Keratinocyte (primary cell): ENCODE results near the gene MRPL24.

Source experiments
- CTCF ChIP-seq, 3 experiments: IDR thresholded peaks in 1 of 3; conservative IDR thresholded peaks in 1 of 3; optimal IDR thresholded peaks in 1 of 3; 2 replicates in 2 of 3; 3 replicates in 1 of 3; pipeline versions ENCODE3 to v1.5.1; 2011; ENCODE audit warnings: low read length in 3 of 3, mild to moderate bottlenecking in 3 of 3, moderate library complexity in 2 of 3, control low read depth in 1 of 3, inconsistent platforms in 1 of 3; ENCODE audit not compliant: insufficient read depth in 2 of 3; ENCODE audit errors: extremely low read depth in 1 of 3
- EZH2 ChIP-seq: IDR thresholded peaks from one replicate; pipeline ENCODE4 v1.6.1; 2012; ENCODE audit warnings: inconsistent platforms, mild to moderate bottlenecking, low read length, moderate library complexity

- TF ChIP-seq CTCF (optimal IDR thresholded peaks at IDR 0.05 in 1 of 3, IDR thresholded peaks at IDR 0.05 in 1 of 3, conservative IDR thresholded peaks at IDR 0.05 in 1 of 3; ENCODE audit: extremely low read depth in 1 of 3, insufficient read depth in 2 of 3, low read length in 3 of 3) = no peak
- no peak for TF ChIP-seq EZH2
Measured at GRCh38 chr1:156708218-156708661, 32.6 kb downstream of the MRPL24 start.
